LNCAP (cell line): ENCODE results near the gene FXYD7.

Experiments
- TF ChIP-seq, protein P1 (sequence below): fragments of 450-650 bp; IDR thresholded peaks from 2 replicates; pipeline ENCODE4 v1.5.1; 2017; ENCODE audit warnings: mild to moderate bottlenecking

FXYD7 gene

DNA sequence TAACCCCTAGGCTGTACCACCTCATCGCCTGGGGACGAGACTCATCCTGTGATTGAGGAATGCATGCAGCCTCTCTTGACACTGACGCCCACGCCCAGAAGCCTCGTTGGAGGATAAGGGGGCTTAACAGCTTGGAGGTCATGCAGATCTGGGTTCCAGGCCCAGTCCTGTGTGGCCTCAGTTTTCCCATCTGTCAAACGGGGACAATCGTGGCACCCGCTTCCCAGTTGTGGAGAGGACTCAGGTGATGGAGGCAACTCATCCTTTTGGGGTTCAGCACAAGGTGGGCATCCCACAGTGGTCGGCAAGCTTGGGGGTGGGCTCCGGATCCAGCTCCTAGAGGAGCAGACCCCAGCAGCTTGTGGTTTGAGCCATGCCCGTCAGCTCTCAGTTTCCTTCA lies 6.8 kb upstream of the FXYD7 start:
- TF ChIP-seq, protein P1, sequence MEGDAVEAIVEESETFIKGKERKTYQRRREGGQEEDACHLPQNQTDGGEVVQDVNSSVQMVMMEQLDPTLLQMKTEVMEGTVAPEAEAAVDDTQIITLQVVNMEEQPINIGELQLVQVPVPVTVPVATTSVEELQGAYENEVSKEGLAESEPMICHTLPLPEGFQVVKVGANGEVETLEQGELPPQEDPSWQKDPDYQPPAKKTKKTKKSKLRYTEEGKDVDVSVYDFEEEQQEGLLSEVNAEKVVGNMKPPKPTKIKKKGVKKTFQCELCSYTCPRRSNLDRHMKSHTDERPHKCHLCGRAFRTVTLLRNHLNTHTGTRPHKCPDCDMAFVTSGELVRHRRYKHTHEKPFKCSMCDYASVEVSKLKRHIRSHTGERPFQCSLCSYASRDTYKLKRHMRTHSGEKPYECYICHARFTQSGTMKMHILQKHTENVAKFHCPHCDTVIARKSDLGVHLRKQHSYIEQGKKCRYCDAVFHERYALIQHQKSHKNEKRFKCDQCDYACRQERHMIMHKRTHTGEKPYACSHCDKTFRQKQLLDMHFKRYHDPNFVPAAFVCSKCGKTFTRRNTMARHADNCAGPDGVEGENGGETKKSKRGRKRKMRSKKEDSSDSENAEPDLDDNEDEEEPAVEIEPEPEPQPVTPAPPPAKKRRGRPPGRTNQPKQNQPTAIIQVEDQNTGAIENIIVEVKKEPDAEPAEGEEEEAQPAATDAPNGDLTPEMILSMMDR = no peak

DNA sequence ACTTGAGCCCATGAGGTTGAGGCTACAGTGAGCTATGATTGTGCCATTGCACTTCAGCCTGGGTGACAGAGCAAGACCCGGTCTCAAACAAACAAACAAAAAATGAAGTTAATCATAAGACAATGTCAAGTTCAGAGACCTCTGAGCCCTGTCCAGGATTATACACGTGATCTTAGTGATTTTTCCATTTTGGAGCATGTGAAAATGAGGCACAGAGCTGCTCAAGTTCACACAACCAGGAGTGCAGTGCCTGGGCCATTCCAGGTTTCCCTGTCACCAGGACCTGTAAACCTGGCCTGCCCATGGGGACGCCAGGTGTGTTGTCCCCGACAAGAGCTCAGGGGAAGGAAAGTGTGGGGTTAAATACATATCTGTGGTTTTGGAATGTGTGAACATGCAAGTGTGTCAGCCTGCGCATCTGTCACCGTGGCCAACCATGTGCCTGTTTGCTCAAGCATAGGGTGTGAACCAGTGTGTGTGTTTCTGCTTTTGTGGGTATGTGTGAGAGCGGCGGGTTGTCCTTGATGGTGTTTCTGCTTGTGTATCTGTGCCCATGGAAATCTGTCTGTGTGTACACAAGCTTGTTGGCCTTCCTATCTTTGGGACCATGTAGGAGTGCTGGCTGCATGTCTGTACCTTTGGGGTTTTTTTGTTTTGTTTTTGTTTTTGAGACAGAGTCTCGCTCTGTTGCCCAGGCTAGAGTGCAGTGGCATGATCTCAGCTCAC lies 5.9 kb upstream of the FXYD7 start:
- TF ChIP-seq, protein P1 = no peak

DNA sequence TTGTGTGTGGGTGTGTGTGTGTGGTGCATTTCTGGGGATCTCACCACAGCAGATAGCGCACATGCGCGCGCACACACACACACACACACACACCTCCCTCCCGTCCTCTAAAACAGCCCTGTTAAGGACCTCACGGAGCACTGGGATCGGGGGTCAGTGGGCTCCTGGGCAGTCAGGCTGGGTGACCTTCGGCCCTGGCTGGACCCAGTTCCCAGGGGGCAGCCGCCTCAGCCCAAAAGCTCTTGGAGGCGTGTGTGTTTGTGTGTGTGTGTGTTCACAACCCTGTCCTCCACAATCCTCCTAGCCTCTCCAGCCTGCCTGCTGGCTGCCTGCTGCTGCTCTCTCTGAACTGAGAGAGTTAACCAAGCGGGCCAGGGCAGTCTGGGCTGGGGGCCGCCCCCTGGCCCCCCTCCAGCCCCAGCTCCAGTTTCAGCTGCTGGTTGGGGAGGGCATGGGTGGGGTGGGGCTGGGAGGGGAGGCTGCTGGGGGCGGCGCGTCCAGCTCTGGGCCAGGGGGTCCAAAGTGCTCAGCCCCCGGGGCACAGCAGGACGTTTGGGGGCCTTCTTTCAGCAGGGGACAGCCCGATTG lies 4.7 kb upstream of the FXYD7 start, which contains the start of gene FXYD1:
FXYD1 (plus strand) TSS at position 520 of the 588 bp plus-strand sequence. CDS start 1,256 bp downstream, outside the sequence.
- TF ChIP-seq, protein P1 = no peak

DNA sequence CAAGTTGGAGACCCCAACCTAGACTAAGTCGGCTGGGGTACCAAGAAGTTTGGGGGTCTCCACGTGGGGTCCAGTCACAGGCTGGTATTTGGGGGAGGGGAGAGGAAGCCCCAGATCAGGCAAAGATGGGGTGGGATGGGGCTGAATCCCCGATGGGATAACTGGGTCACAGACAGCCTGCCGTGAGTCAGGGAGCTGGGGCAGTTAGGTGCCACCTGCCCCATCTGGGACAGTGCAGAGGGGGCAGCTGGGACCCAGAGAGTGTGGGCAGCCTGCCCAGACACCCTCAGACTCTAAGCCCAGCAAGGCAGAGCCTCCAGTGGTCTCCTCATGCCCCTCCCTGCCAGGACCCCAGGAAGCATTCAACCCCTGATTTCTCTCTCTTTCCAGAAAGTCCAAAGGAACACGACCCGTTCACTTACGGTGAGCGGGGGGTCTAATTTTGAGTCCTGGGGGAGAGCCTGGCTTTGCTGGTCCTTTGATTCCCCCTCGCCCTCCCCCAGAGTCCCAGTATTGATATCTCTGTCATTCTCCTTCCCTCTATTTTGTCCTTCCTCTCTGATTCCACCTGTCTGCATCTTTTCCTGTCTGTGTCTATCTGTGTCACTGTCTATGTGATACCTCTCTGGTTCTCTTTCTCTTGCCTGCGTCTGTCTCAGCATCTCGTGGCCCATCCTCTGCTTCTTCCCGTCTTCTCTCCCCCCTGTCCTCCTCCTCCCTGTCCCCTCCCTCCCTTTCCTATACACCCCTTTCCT lies 2.7 kb upstream of the FXYD7 start:
- TF ChIP-seq, protein P1 = no peak

DNA sequence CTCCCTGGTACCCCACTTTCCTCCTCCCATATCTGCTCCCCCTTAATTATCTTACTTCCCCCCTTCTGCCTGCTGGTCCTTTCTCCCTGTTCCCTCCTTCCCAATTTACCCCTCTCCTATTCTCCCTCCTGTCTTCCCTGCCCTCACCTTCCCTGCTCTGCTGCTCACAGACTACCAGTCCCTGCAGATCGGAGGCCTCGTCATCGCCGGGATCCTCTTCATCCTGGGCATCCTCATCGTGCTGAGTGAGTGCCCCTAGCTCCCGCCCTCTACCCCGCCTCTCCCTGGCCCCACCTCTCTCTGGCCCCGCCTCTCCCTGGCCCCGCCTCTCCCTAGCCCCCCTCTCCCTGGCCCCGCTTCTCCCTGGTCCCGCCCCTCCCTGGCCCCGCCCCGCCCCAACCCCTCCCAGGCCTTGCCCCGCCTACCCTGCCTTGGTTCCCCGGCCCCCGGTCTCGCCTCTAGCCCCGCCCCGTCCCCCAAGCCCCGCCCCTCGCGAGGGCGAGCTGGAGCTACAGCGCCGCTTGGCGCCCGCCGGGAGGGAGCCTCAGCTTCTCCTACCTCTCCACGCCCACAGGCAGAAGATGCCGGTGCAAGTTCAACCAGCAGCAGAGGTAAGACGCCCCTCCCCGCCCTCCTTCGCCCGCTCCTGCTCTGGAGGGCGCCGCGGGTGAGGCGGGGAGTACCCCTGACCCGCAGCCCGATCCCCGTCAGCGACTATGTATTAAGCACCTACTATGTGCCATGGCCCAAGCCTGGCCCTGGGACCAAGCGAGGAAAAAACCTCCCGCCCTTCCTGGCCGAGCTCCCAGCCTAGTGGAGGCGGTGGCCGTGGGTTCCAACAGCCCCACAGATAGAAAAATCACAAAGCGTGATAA lies 1.9 kb upstream of the FXYD7 start:
- TF ChIP-seq, protein P1 = peak; percentile 63

DNA sequence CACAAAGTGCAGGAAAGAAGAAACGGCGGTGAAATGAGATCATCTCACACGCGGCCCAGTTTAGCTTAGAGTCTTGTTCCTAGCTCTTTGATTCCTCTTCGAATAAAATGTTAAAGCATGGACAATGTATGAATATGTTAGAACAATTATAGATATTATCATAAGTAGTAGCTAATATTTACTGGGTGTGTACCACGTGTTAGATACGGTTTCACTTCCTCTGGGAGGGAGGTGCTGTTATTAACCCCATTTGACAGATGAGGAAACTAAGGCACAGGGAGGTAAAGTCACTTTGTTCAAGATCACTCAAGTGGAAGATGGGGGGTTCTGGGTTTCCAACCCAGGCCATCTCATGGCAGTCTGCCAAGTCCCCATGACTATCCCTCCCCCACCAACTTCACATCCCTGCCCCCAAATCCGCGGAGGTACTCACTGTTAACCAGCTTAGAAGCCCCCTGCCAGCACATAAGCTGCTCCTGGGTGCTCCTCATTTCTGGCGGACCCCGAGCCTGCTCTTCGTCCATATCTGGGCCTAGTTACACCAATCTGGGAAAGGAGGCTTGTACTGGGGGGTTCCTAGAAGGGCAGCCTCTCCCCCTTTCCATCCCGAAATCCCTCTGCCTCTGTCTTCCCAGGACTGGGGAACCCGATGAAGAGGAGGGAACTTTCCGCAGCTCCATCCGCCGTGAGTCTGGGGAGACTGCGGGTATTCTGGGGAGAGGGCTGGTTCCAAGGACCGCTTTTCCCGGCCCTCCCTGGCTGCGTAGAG lies 1.0 kb upstream of the FXYD7 start:
- TF ChIP-seq, protein P1 = no peak
